Skeletal muscle cell (primary cell): ENCODE measurements around the gene COX8C.
"Not testable (repeated sequence)": the region's sequence is repeated elsewhere in the genome, so short reads cannot be mapped to it uniquely, and the experiment has no call there.

Experiments used
- DNase-seq: peaks from one replicate; pipeline ENCODE4 v3.0.0-alpha.2; 2010; ENCODE audit warnings: low read depth
- H3K4me3 ChIP-seq: 2 replicates; pipeline ENCODE4 v1.5.1; 2011; ENCODE audit warnings: low read depth, mild to moderate bottlenecking, control low read depth, low read length, moderate library complexity

Gene COX8C

GRCh38 chr14:93347850-93348249, 868 bp downstream of the COX8C start:
- no peak for DNase-seq
- H3K4me3 ChIP-seq = no peak overlapping the region

- H3K4me3 ChIP-seq = no peak overlapping the region
- DNase-seq = no peak
These were observed 1.3 kb downstream of the COX8C start for GRCh38 chr14:93348292-93348691.

GRCh38 chr14:93354873-93355272, 7.9 kb downstream of the COX8C start:
- H3K4me3 ChIP-seq, DNase-seq: not testable (repeated sequence)

GRCh38 chr14:93368996-93369712, 22.2 kb downstream of the COX8C start:
- H3K4me3 ChIP-seq = no peak overlapping the region
- DNase-seq = no peak

- H3K4me3 ChIP-seq = no peak overlapping the region
- DNase-seq = no peak
These were observed 22.8 kb downstream of the COX8C start for GRCh38 chr14:93369713-93370266.

DNA sequence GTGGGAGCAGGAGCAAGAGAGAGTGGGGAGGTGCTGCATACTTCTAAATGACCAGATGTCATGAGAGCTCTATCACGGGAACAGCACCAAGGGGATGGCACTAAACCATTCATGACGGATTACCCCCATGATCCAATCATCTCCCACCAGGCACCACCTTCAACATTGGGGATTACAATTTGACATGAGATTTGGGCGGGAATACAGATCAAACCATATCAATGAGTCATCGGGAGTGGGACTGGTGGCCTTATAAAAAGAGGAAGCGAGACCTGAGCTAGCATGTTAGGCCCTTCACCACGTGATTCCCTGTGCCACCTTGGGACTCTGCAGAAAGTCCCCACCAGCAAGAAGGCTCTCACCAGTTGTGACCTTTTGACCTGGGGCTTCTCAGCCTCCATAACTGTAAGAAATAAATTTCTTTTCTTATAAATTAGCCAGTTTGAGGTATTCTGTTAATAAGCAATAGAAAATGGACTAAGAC, 28.7 kb downstream of the COX8C start:
- H3K4me3 ChIP-seq = no peak overlapping the region
- DNase-seq = no peak

- H3K4me3 ChIP-seq = no peak overlapping the region
- no peak for DNase-seq
These were observed 32.8 kb downstream of the COX8C start for GRCh38 chr14:93379831-93380230.

DNA sequence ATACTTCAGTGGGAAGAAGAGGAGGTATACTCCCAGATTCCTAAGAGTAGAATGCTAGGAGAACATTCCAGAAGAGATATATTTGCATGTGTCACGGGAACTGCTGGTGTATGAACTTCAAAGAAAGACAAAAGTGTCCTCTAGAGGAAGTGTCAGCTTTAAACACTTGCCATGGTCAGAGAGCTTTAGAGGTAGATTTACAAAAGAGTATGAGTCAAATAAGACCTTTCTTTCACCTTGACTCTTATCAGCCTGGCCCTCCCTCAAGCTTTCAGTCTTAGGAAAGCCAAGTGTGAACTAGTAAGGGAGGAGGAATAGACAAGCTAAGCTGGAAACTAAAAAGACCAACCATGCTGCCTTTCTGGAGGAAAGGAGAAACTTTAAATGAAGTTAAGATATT, 34.7 kb downstream of the COX8C start:
- no peak for DNase-seq

DNA sequence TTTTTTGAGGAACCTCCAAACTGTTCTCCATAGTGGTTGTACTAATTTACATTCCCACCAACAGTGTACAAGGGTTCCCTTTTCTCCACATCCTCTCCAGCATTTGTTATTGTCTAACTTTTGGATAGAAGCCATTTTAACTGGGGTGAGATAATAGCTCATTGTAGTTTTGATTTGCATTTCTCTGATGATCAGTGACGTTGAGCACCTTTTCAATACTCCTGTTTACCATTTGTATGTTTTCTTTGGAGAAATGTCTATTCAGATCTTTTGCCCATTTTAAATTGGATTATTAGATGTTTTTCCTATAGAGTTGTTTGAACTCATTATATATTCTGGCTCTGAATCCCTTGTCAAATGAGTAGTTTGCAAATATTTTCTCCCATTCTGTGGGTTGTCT, 37.3 kb downstream of the COX8C start:
- not testable (repeated sequence) for H3K4me3 ChIP-seq, DNase-seq

More for the DNA sequence above, 34.7 kb downstream of the COX8C start:
- no peak overlapping the region for H3K4me3 ChIP-seq

GRCh38 chr14:93395231-93395630, 48.2 kb downstream of the COX8C start:
- no peak overlapping the region for H3K4me3 ChIP-seq
- DNase-seq = no peak

DNA sequence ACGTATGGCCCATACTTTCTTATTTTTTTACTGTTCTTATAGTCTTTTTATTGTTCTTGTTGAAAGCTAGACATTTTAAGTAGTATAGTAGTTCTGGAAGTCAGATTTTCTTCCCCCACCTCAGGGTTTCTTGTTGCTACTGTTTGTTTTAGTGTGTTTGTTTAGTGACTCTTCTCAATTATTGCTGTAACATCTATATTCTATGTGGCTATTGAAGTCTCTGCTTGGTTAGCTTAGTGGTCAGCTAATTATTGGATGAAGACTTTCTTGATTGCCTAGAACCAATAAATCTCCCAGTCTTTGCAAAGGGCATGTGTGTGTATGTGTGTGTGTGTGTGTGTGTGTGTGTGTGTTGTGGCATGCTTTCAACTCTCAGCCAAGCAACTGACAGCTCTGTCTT, 49.5 kb downstream of the COX8C start:
- H3K4me3 ChIP-seq = no peak overlapping the region
- DNase-seq = no peak
